ENCODE measurements around the gene PID1.

PID1 gene

GRCh38 chr2:229124136-229124535, 147.0 kb downstream of the PID1 start:
- Histone ChIP-seq H3K27me3 (ENCODE audit: insufficient read depth, low read depth) (no peaks in the 10 kb centered on the region), H3K36me3 (ENCODE audit: insufficient read depth) (no peaks in the 10 kb centered on the region), H3K79me2 (ENCODE audit: insufficient read depth, low read depth) (no peaks in the 10 kb centered on the region), H3K4me3 (IDR thresholded peaks at IDR 0.05; ENCODE audit: insufficient read depth, low read depth, low read length) (no peak overlapping the region), H4K20me1 (ENCODE audit: insufficient read depth) (no peaks in the 10 kb centered on the region), H3K4me1 (ENCODE audit: low read depth, poor library complexity, severe bottlenecking) (no peaks in the 10 kb centered on the region), H3K4me2 (no peak overlapping the region), H2AFZ (ENCODE audit: low read depth) (no peak overlapping the region), H3K27ac (no peak overlapping the region), H3K9ac (no peak overlapping the region)
- no peak for TF ChIP-seq CTCF (conservative IDR thresholded peaks at IDR 0.05; ENCODE audit: low read depth, low read length)

- Histone ChIP-seq H4K20me1 (ENCODE audit: insufficient read depth) (no peaks in the 10 kb centered on the region), H2AFZ (ENCODE audit: low read depth) (no peak overlapping the region), H3K9ac (no peak overlapping the region), H3K4me3 (IDR thresholded peaks at IDR 0.05; ENCODE audit: insufficient read depth, low read depth, low read length) (no peak overlapping the region), H3K79me2 (ENCODE audit: insufficient read depth, low read depth) (no peaks in the 10 kb centered on the region), H3K4me1 (ENCODE audit: low read depth, poor library complexity, severe bottlenecking) (no peaks in the 10 kb centered on the region), H3K4me2 (no peak overlapping the region), H3K27me3 (ENCODE audit: insufficient read depth, low read depth) (no peaks in the 10 kb centered on the region), H3K27ac (no peak overlapping the region), H3K36me3 (ENCODE audit: insufficient read depth) (no peaks in the 10 kb centered on the region)
- TF ChIP-seq CTCF (conservative IDR thresholded peaks at IDR 0.05; ENCODE audit: low read depth, low read length), result no peak
Observed at GRCh38 chr2:229118927-229119326, 152.2 kb downstream of the PID1 start.

GRCh38 chr2:229118336-229118735, 152.8 kb downstream of the PID1 start:
- Histone ChIP-seq H2AFZ (ENCODE audit: low read depth) (no peak overlapping the region), H3K4me2 (no peak overlapping the region), H4K20me1 (ENCODE audit: insufficient read depth) (no peaks in the 10 kb centered on the region), H3K4me3 (IDR thresholded peaks at IDR 0.05; ENCODE audit: insufficient read depth, low read depth, low read length) (no peak overlapping the region), H3K79me2 (ENCODE audit: insufficient read depth, low read depth) (no peaks in the 10 kb centered on the region), H3K9ac (no peak overlapping the region), H3K27ac (no peak overlapping the region), H3K27me3 (ENCODE audit: insufficient read depth, low read depth) (no peaks in the 10 kb centered on the region), H3K4me1 (ENCODE audit: low read depth, poor library complexity, severe bottlenecking) (no peaks in the 10 kb centered on the region), H3K36me3 (ENCODE audit: insufficient read depth) (no peaks in the 10 kb centered on the region)
- TF ChIP-seq CTCF (conservative IDR thresholded peaks at IDR 0.05; ENCODE audit: low read depth, low read length), result no peak

GRCh38 chr2:229111744-229112143, 159.3 kb downstream of the PID1 start:
- Histone ChIP-seq H3K36me3 (ENCODE audit: insufficient read depth) (no peaks in the 10 kb centered on the region), H3K27me3 (ENCODE audit: insufficient read depth, low read depth) (no peaks in the 10 kb centered on the region), H3K4me2 (no peak overlapping the region), H3K9ac (no peak overlapping the region), H2AFZ (ENCODE audit: low read depth) (no peak overlapping the region), H4K20me1 (ENCODE audit: insufficient read depth) (no peaks in the 10 kb centered on the region), H3K27ac (no peak overlapping the region), H3K79me2 (ENCODE audit: insufficient read depth, low read depth) (no peaks in the 10 kb centered on the region), H3K4me3 (IDR thresholded peaks at IDR 0.05; ENCODE audit: insufficient read depth, low read depth, low read length) (no peak overlapping the region), H3K4me1 (ENCODE audit: low read depth, poor library complexity, severe bottlenecking) (no peaks in the 10 kb centered on the region)
- TF ChIP-seq CTCF (conservative IDR thresholded peaks at IDR 0.05; ENCODE audit: low read depth, low read length), result no peak

- Histone ChIP-seq H3K27ac (no peak overlapping the region), H3K9ac (no peak overlapping the region), H2AFZ (ENCODE audit: low read depth) (no peak overlapping the region), H3K79me2 (ENCODE audit: insufficient read depth, low read depth) (no peaks in the 10 kb centered on the region), H3K4me1 (ENCODE audit: low read depth, poor library complexity, severe bottlenecking) (no peaks in the 10 kb centered on the region), H3K4me3 (IDR thresholded peaks at IDR 0.05; ENCODE audit: insufficient read depth, low read depth, low read length) (no peak overlapping the region), H3K27me3 (ENCODE audit: insufficient read depth, low read depth) (no peaks in the 10 kb centered on the region), H3K36me3 (ENCODE audit: insufficient read depth) (no peaks in the 10 kb centered on the region), H3K4me2 (no peak overlapping the region), H4K20me1 (ENCODE audit: insufficient read depth) (no peaks in the 10 kb centered on the region)
- TF ChIP-seq CTCF (conservative IDR thresholded peaks at IDR 0.05; ENCODE audit: low read depth, low read length), result no peak
Observed at GRCh38 chr2:229109195-229109594, 161.9 kb downstream of the PID1 start.
